Activated naive CD8-positive, alpha-beta T cell (primary cell): ENCODE data around the gene SETMAR.
A peak's percentile ranks its signal among the peaks of the same experiment; 100 is the strongest.
"Not testable (repeated sequence)": the region's sequence is repeated elsewhere in the genome, so short reads cannot be mapped to it uniquely, and the experiment has no call there.

Experiments used
- H3K27ac Mint-ChIP-seq: one replicate; pipeline ENCODE4 v1.8.0; 2021; ENCODE audit warnings: mixed read lengths
- H3K27me3 Mint-ChIP-seq: one replicate; pipeline ENCODE4 v1.8.0; 2021; ENCODE audit warnings: mixed read lengths
- H3K36me3 Mint-ChIP-seq: one replicate; pipeline ENCODE4 v1.8.0; 2021; ENCODE audit warnings: mixed read lengths
- H3K4me1 Mint-ChIP-seq: one replicate; pipeline ENCODE4 v1.8.0; 2021; ENCODE audit warnings: low read depth, mixed read lengths
- H3K4me3 Mint-ChIP-seq: one replicate; pipeline ENCODE4 v1.8.0; 2021; ENCODE audit warnings: mild to moderate bottlenecking, mixed read lengths
- H3K9me3 Mint-ChIP-seq: one replicate; pipeline ENCODE4 v1.8.0; 2021; ENCODE audit warnings: low read depth, mixed read lengths

Gene SETMAR

DNA sequence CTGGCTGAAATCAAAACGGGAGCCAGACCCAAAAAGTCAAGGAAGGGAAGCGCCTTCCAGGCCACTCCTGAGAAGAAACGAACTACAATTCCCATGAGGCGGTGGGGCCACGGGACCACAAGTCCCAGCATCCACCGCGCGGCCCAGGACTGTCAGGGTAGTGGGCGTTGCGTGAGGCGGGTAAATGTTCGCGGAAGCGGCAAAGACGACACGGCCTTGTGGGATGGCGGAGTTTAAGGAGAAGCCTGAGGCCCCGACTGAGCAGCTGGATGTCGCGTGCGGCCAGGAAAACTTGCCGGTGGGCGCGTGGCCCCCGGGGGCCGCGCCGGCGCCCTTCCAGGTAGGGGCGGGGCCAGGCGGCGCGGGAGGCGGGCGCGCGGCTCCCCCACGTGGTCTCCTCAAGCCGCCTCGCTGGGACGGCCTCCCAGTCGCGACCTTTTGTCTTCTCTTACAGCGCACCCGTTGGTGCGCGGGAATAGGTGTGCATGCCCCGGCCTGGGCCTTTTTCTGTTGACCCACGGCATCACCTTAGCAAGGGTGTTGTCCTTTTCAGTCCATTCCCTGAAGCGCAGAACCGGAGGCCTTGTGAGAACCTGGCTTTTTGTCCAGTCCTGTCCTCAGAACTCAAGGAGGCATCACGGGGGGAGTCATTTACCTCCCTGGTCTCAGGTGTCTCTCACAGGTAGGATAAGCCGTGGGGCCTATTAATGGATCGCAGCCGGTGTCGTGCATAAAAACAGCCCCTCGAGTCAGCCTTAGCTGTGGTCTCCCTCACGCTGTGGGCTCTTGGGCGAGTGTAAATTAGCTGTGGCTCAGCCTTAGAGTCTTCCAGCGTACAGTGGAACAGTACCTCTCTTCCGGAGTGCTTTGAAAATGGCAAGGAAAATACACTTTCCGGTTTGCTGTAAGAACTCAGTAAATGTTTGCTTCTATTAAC, at the start of gene SETMAR:
TSS of gene SETMAR (plus strand) at position 183 of the 937 bp plus-strand sequence. CDS start at position 185, 2 bp downstream.
- peaks cover 19% of the 10 kb centered on the region for H3K4me1 Mint-ChIP-seq
- H3K27ac Mint-ChIP-seq = peak within 1 kb of the TSS; percentile 99
- H3K36me3 Mint-ChIP-seq = peaks cover 10% of the 10 kb centered on the region
- H3K9me3 Mint-ChIP-seq = no peaks in the 10 kb centered on the region
- peak within 1 kb of the TSS; percentile 96 for H3K4me3 Mint-ChIP-seq
- H3K27me3 Mint-ChIP-seq = peaks cover 1% of the 10 kb centered on the region

DNA sequence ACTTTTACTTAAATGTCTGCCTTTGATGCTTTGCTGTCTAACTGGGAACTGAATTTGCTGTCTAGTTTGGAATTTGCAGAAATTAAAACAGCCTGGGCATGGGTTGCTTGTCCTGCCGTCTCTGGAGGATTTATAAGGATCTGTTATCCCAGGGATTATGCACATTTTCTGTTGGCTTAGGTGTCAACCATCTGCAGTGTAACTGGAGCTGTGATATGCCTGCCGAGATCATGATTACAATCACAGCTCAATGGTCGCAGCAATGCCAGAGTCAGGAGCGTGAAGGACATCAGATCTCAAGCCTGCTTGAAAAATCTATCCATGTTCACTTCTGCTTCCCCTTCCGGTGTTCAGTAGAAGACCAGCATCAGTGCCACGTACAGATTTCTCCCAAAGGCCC, 41.8 kb upstream of the SETMAR start:
- no peaks in the 10 kb centered on the region for H3K9me3 Mint-ChIP-seq
- H3K27ac Mint-ChIP-seq = no peak overlapping the region

DNA sequence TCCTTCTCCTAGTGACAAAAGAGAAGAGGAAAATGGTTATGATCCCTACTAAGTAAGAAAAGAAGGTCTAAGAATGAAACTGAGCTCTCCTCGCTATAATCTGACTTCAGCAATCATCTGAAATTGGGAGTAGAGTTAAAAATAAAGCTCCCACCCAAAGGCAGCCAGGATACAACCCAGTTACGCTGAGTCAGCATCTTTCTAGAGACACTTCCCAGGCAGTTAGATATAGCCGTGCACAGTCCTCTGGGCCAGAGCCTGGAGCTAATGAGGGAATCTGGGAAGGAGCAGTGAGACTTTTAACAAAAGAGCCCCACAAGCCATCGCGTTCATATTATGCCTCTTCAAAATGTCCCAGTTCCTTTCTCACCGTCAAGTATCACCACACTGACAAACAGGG, 39.1 kb upstream of the SETMAR start:
- Mint-ChIP-seq H3K36me3 (no peaks in the 10 kb centered on the region), H3K9me3 (no peaks in the 10 kb centered on the region), H3K27me3 (no peaks in the 10 kb centered on the region), H3K4me3 (no peak overlapping the region), H3K4me1 (no peaks in the 10 kb centered on the region), H3K27ac (no peak overlapping the region)

More for the DNA sequence above, 41.8 kb upstream of the SETMAR start:
- Mint-ChIP-seq H3K4me1 (no peaks in the 10 kb centered on the region), H3K4me3 (no peak overlapping the region), H3K36me3 (no peaks in the 10 kb centered on the region), H3K27me3 (no peaks in the 10 kb centered on the region)

DNA sequence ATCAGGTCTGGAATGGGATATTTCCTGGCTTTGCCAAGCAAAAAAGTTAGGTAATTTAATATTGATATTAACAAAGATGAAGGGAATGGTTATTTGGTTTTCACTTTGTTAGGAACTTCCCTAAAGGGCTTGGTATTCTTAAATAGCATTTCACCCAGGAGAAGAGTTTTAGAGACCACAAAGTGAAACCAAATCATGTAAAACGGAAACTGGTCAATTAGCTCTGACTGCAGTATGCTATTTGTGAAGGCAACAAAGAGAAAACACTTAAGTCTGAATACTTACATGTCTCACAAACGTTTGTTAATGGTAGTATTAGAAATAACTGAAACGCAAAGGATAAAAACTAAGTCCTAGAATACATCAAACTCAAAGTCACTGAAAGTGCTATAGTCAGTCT, 32.4 kb upstream of the SETMAR start:
- no peak overlapping the region for H3K27ac Mint-ChIP-seq
- no peaks in the 10 kb centered on the region for H3K36me3 Mint-ChIP-seq
- H3K4me1 Mint-ChIP-seq = peaks cover 16% of the 10 kb centered on the region
- H3K27me3 Mint-ChIP-seq = no peaks in the 10 kb centered on the region
- H3K4me3 Mint-ChIP-seq = peak overlapping the region; percentile 32
- H3K9me3 Mint-ChIP-seq = no peaks in the 10 kb centered on the region

DNA sequence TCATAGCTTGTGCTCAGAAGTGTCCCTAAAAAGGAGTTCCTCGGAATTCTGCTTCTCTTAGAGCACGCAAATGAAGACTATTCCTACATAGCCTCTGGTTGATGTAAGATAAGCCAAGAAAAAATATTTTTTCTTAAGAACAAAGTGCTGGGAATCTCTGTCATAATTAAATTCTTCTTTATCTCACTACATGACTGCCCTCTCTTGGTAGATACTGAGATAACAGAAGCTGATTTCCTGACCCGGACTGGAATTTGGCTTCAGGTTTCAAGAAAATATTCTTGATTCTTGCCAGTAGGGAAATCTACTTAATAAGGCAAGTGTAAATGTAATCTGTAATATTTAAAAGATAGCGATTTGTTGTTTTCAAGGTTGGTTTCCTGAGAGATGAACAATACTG, 31.3 kb upstream of the SETMAR start:
- Mint-ChIP-seq H3K27me3 (no peaks in the 10 kb centered on the region), H3K4me3 (no peak overlapping the region), H3K4me1 (peaks cover 16% of the 10 kb centered on the region), H3K9me3 (no peaks in the 10 kb centered on the region), H3K27ac (no peak overlapping the region), H3K36me3 (no peaks in the 10 kb centered on the region)

DNA sequence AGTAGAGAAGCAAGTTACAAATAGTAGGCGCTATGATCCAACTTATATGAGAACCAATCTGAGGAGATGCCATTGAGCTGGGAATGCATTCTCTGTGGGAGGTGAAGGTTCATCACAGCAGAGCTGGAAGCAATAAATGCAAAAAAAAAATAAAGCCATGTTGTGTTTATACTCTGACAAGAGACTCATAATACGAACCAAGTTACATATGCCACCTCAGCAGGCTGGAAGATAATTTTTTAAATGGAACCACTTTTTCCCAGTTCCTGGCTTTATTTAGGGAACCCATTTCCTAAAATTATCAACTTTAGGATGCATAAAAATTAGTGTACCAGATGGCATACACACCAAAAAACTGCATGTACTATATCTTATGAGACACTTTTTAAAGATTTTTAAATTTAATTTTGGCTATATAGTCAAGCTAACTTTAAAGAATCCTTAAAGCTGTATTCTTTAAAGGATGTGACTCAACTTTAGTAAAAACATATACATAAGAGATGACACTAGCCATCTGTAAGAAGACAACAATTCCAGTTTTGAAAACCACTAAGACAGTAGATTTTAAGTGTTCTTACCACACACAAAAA, 23.6 kb upstream of the SETMAR start:
- H3K4me1 Mint-ChIP-seq = no peaks in the 10 kb centered on the region
- H3K36me3 Mint-ChIP-seq = no peaks in the 10 kb centered on the region
- H3K9me3 Mint-ChIP-seq = no peaks in the 10 kb centered on the region
- no peaks in the 10 kb centered on the region for H3K27me3 Mint-ChIP-seq
- H3K27ac Mint-ChIP-seq = no peak overlapping the region
- no peak overlapping the region for H3K4me3 Mint-ChIP-seq

DNA sequence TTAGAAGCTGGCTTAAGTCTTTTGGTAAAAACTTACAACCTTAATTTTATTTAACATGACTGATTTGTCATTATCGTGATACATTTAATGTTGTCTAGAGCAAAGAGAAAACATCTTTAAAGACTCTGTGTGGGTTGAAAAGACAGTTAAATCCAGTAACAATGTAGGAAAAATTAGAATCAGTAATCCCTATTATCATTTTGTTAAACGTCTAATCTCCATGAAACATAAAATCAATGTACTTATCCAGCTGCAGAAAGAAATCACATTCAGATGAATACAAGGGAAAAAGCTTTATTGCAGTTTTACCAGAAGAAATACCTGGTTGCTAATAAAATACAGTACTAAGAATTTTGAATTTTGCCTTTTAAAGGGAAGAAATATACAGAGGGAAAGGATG, 21.2 kb upstream of the SETMAR start:
- Mint-ChIP-seq H3K4me1 (no peaks in the 10 kb centered on the region), H3K4me3 (no peak overlapping the region), H3K27me3 (no peaks in the 10 kb centered on the region), H3K36me3 (no peaks in the 10 kb centered on the region), H3K27ac (no peak overlapping the region), H3K9me3 (no peaks in the 10 kb centered on the region)

DNA sequence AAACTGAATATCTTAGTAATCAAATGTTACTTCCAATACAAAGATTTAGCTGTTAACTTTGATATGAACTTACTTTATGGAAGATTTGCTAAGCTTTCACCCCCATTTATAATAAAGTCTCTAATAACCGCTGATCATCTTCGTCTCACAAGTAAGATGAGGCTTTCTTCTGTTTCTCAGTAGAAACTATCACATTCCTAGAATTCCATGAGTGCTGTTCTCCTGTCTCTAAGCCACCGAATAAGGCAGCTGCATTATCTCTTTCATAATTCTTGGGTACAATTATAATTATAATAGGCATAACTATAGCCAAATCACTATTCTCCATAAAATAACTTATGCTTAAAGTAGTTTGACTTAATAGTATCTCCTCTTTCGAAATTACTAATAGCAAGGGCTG, 18.3 kb upstream of the SETMAR start:
- no peaks in the 10 kb centered on the region for H3K4me1 Mint-ChIP-seq
- H3K27me3 Mint-ChIP-seq = no peaks in the 10 kb centered on the region
- no peaks in the 10 kb centered on the region for H3K36me3 Mint-ChIP-seq
- H3K9me3 Mint-ChIP-seq = no peaks in the 10 kb centered on the region
- no peak overlapping the region for H3K4me3 Mint-ChIP-seq
- no peak overlapping the region for H3K27ac Mint-ChIP-seq

DNA sequence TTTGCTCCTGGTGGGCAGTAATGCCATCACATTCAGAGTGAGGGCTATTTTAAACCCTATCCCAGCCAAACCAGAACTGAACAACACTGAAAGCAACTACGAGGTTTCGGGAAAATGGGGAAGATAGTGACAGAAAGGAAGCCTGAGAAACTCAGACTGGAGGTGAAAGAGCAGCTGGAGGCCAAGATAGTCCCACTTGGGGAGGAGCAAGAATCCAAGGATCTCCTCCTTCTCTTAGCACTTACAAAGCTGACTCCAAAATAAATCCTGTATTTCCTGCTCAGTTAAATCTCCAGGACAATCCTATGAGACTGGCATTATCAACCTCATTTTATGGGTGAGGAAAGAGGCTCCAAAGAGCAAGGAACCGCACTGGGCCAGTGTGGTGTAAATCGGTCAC, 14.1 kb upstream of the SETMAR start:
- H3K9me3 Mint-ChIP-seq = no peaks in the 10 kb centered on the region
- peaks cover 16% of the 10 kb centered on the region for H3K4me1 Mint-ChIP-seq
- H3K4me3 Mint-ChIP-seq = no peak overlapping the region
- no peaks in the 10 kb centered on the region for H3K27me3 Mint-ChIP-seq
- H3K27ac Mint-ChIP-seq = no peak overlapping the region
- H3K36me3 Mint-ChIP-seq = no peaks in the 10 kb centered on the region

DNA sequence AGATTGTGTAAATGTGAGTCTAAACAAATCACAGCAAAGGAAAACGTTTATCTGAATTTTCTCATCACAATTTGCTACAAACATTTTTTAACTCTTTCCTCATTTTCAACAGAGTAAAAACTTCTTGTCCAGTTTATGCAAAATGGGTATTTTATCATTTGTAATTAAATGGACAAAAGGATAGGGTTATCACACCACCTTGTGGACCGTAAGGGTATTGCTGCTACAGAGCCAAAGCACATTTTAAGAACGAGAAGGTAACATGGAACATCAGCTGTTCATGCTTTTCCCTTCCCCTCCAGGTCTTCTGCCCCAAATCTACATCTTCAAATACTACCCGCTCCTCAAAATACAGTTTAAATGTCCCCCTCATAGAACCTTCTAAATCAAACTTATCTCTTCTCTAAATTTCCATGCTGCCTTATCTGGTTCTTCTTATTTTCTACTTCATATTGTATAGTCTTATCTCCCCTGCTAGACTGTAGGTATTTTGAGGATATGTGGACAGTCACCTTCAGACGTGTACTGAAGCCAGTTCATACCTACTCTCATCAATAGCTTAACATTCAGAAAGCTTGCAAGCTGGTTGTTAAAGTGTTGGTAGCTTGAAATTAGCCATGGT, 12.8 kb upstream of the SETMAR start:
- Mint-ChIP-seq H3K4me3 (no peak overlapping the region), H3K4me1 (peaks cover 16% of the 10 kb centered on the region), H3K27ac (no peak overlapping the region), H3K9me3 (no peaks in the 10 kb centered on the region), H3K27me3 (no peaks in the 10 kb centered on the region), H3K36me3 (no peaks in the 10 kb centered on the region)

DNA sequence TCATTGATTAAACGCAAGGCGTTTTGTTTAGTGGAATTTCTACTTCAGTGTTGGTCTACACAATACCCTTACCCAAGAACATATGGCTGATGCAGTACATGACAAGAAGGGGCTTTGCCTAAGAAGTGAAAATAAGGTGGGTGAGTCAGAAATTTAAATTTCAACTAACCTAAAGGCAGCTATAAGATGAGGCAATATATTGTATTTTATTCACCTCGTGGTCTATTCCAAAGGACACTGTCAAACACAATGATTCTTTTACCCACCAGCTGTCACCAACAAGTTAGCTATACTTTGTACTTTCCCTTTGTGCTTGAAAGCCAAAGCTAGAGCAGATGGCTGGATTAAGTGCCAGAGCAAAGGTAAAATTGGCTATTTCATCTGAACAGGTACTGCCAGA, 10.9 kb upstream of the SETMAR start:
- Mint-ChIP-seq H3K36me3 (no peaks in the 10 kb centered on the region), H3K27me3 (no peaks in the 10 kb centered on the region), H3K9me3 (no peaks in the 10 kb centered on the region), H3K4me1 (peaks cover 16% of the 10 kb centered on the region), H3K27ac (peak overlapping the region; percentile 47), H3K4me3 (no peak overlapping the region)

DNA sequence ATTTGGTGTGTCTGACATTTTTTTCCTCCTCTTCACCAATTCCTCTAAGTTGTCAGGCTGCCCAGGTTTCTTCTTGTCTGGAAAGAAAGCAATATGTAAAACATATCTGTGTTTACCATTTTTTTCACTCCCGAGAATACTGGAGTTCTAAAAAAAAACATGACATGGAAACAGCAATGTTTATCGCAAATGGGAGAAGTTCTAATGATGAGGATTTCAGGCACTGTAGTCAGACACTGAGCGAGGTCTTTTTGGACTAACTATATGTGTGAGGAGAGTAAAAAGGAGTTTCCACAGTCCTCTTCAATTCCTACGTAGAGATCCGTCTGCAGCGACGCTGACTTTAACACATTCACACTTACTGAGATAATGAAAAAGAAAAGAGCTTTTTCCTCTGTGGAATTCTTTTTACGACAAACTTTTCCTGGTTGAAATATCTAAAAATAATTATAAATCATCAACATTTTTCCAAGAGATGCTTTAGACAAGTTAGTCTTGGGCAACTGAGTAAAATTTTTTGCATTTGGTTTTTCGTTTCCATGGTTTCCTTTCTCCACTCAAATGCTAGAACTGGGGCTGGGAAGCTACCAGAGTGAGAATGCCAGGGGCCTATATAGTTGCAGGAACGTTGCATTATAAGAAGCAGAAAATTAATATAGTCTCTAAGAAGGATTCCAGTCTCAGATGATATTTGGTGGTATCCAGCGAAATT, 8.4 kb upstream of the SETMAR start:
- Mint-ChIP-seq H3K4me3 (no peak overlapping the region), H3K4me1 (peaks cover 16% of the 10 kb centered on the region), H3K9me3 (no peaks in the 10 kb centered on the region), H3K36me3 (no peaks in the 10 kb centered on the region), H3K27me3 (no peaks in the 10 kb centered on the region), H3K27ac (no peak overlapping the region)

DNA sequence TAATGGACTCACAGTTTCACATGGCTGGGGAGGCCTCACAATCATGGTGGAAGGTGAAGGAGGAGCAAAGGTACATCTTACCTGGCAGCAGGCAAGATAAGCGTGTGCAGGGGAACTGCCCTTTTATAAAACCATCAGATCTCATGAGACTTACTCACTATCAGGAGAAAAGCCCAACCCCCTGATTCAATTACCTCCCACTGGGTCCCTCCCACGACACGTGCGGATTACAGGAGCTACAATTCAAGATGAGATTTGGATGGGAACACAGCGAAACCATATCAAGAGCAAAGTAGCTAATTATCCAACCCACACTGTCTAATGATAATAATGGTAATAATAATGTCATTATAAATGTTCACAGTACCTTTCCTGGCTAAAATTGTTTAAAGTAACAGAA, 6.7 kb upstream of the SETMAR start:
- not testable (repeated sequence) for H3K36me3 Mint-ChIP-seq, H3K9me3 Mint-ChIP-seq, H3K4me3 Mint-ChIP-seq, H3K27ac Mint-ChIP-seq, H3K27me3 Mint-ChIP-seq
- H3K4me1 Mint-ChIP-seq = peaks cover 14% of the 10 kb centered on the region

DNA sequence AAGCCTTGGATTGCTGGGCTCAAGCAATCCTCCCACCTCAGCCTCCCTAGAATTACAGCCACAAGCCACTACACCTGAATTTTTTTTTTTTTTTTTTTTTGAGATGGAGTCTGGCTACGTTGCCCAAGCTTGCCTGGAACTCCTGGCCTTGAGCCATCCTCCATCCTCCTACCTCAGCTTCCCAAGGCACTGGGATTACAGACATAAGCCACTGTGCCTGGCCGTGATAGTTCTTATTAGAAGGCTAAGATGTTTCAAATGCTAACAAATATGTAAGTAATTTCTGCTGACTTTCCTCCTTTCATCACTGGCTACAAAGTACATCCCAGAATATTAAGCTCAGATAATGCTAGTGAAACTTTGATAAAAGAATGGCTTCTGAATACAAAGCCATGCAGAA, 5.7 kb upstream of the SETMAR start:
- no peaks in the 10 kb centered on the region for H3K9me3 Mint-ChIP-seq
- H3K4me3 Mint-ChIP-seq = no peak overlapping the region
- no peak overlapping the region for H3K27ac Mint-ChIP-seq
- peaks cover 9% of the 10 kb centered on the region for H3K4me1 Mint-ChIP-seq
- no peaks in the 10 kb centered on the region for H3K36me3 Mint-ChIP-seq
- peaks cover 1% of the 10 kb centered on the region for H3K27me3 Mint-ChIP-seq

DNA sequence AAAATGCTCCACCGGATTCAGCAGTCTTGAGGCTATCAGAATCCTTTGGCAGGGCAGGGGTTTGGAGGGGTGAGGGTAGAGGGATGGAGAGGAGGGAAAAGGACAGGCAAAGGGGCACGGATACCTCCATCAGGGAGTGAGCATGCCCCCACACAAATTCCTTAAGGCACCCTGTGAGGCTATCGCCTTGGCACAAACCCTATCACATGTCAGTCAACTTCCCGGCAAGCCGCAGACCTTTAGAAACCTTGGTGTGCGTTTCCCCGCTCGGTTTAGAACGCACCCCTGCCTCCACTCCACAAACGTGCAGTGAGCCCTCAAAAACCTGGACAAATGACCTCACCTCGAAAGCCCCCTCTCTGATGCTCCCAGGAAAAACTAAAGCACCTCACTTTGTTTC, 422 bp upstream of the SETMAR start:
- peak overlapping the region; percentile 99 for H3K27ac Mint-ChIP-seq

More for the DNA sequence above, 422 bp upstream of the SETMAR start:
- H3K27me3 Mint-ChIP-seq = peaks cover 1% of the 10 kb centered on the region
- H3K4me3 Mint-ChIP-seq = peak overlapping the region; percentile 96
- H3K4me1 Mint-ChIP-seq = peaks cover 19% of the 10 kb centered on the region
- H3K9me3 Mint-ChIP-seq = no peaks in the 10 kb centered on the region
- H3K36me3 Mint-ChIP-seq = peaks cover 10% of the 10 kb centered on the region
